Common myeloid progenitor, CD34-positive (primary cell): ENCODE measurements around the gene PPP1R16B.
A peak's percentile ranks its signal among the peaks of the same experiment; 100 is the strongest.
"Not testable (repeated sequence)": the region's sequence is repeated elsewhere in the genome, so short reads cannot be mapped to it uniquely, and the experiment has no call there.

Experiments used
- CTCF ChIA-PET: fragments of 350-600 bp; sonication (Branson Sonifier 250); formaldehyde crosslinking; loops from one replicate; lab custom pipeline; 2021; ENCODE audit warnings: antibody characterized with exemption; lab: Charles Lee
- POLR2A ChIA-PET: fragments of 350-600 bp; sonication (Branson Sonifier 250); formaldehyde crosslinking; loops from one replicate; lab custom pipeline; 2021; ENCODE audit warnings: antibody characterized with exemption; lab: Charles Lee
- DNase-seq, 3 donors: peaks; one replicate each; pipeline versions ENCODE4 v3.0.0 to v3.0.0-alpha.2; 2013
- H3K27ac ChIP-seq, 2 experiments: 1 replicate in 1 of 2; 2 replicates in 1 of 2; pipeline ENCODE4 v1.7.0; 2013; ENCODE audit warnings: inconsistent platforms in 2 of 2, low read length in 2 of 2, mild to moderate bottlenecking in 2 of 2, low read depth in 1 of 2, moderate library complexity in 1 of 2; ENCODE audit not compliant: severe bottlenecking in 2 of 2, insufficient read depth in 1 of 2, poor library complexity in 1 of 2
- H3K27me3 ChIP-seq, 5 experiments: replicated peaks in 2 of 5; 1 replicate in 3 of 5; 2 replicates in 2 of 5; pipeline versions ENCODE4 v1.6.1 to v1.7.0; 2013; ENCODE audit warnings: low read length in 4 of 5, mild to moderate bottlenecking in 2 of 5, moderate library complexity in 2 of 5, inconsistent platforms in 1 of 5; ENCODE audit not compliant: insufficient read depth in 5 of 5, control insufficient read depth in 4 of 5
- H3K36me3 ChIP-seq, 4 experiments: 1 replicate in 2 of 4; 2 replicates in 2 of 4; pipeline versions ENCODE4 v1.6.1 to v1.7.0; 2013; ENCODE audit warnings: low read length in 3 of 4, control low read depth in 1 of 4, mild to moderate bottlenecking in 1 of 4; ENCODE audit not compliant: control insufficient read depth in 4 of 4, insufficient read depth in 4 of 4
- H3K4me1 ChIP-seq, 4 experiments: 1 replicate in 3 of 4; 2 replicates in 1 of 4; pipeline versions ENCODE4 v1.6.1 to v1.7.1; 2013; ENCODE audit warnings: low read length in 3 of 4, mild to moderate bottlenecking in 3 of 4, control low read depth in 1 of 4, inconsistent platforms in 1 of 4, moderate library complexity in 1 of 4; ENCODE audit not compliant: control insufficient read depth in 4 of 4, insufficient read depth in 4 of 4; ENCODE audit errors: control extremely low read depth in 1 of 4
- H3K4me3 ChIP-seq, 7 experiments: 1 replicate in 4 of 7; 2 replicates in 3 of 7; pipeline versions ENCODE4 v1.5.1 to v1.7.0; 2013; ENCODE audit warnings: mild to moderate bottlenecking in 7 of 7, low read length in 6 of 7, moderate library complexity in 6 of 7, inconsistent platforms in 2 of 7, low read depth in 2 of 7, control low read depth in 1 of 7; ENCODE audit not compliant: insufficient read depth in 4 of 7, control insufficient read depth in 1 of 7; ENCODE audit errors: extremely low read depth in 1 of 7
- H3K9me3 ChIP-seq, 5 experiments: 1 replicate in 4 of 5; 2 replicates in 1 of 5; pipeline versions ENCODE4 v1.6.1 to v1.7.1; 2013; ENCODE audit warnings: low read length in 4 of 5, mild to moderate bottlenecking in 2 of 5, inconsistent platforms in 1 of 5, low read depth in 1 of 5, moderate library complexity in 1 of 5; ENCODE audit not compliant: control insufficient read depth in 4 of 5, insufficient read depth in 2 of 5; ENCODE audit errors: control extremely low read depth in 1 of 5
- WGBS: methylation state at CpG from one replicate; pipeline ENCODE4 v1.1.5; 2013; ENCODE audit not compliant: insufficient coverage; 5-methylcytosine and 5-hydroxymethylcytosine counted together

PPP1R16B gene

GRCh38 chr20:38790200-38791053 is 15.1 kb upstream of the PPP1R16B start:
- Histone ChIP-seq H3K9me3 (no peaks in the 10 kb centered on the region), H3K36me3 (no peaks in the 10 kb centered on the region), H3K4me3 (no peak overlapping the region), H3K27ac (no peak overlapping the region), H3K4me1 (peaks cover 0 to 13% (median 6%) of the 10 kb centered on the region in 4 experiments), H3K27me3 (no peaks in the 10 kb centered on the region)
- ChIA-PET POLR2A (interaction anchor here (1.6 to 3.2 kb wide), 2 partner anchors 9 to 15 kb away, joined by 5 to 13 read pairs; partner anchors contain the start of gene PPP1R16B), CTCF (interaction anchor here (0.6 to 2.6 kb wide), 17 partner anchors 9 to 108 kb away, joined by 3 to 26 read pairs (median 4); partner anchors contain the start of gene PPP1R16B)
- WGBS = 23% methylated on average over 8 of the region's 16 CpGs
- DNase-seq = peak; percentile 74 to 84 (median 81)

GRCh38 chr20:38791291-38791690 is 14.2 kb upstream of the PPP1R16B start:
- H3K4me1 ChIP-seq = peaks cover 0 to 13% (median 6%) of the 10 kb centered on the region in 4 experiments
- no peak for DNase-seq
- POLR2A ChIA-PET = interaction anchor here (3.2 kb wide), 1 partner anchor 14 kb away, joined by 13 read pairs; the partner anchor contains the start of gene PPP1R16B
- no peaks in the 10 kb centered on the region for H3K27me3 ChIP-seq
- H3K27ac ChIP-seq = no peak overlapping the region
- no peak overlapping the region for H3K4me3 ChIP-seq
- WGBS = 81% methylated on average over 2 of the region's 3 CpGs
- H3K9me3 ChIP-seq = no peaks in the 10 kb centered on the region
- CTCF ChIA-PET = interaction anchor here (1.4 to 2.6 kb wide), 9 partner anchors 8 to 107 kb away, joined by 3 to 26 read pairs (median 5); partner anchors contain the start of gene PPP1R16B
- H3K36me3 ChIP-seq = no peaks in the 10 kb centered on the region

DNA sequence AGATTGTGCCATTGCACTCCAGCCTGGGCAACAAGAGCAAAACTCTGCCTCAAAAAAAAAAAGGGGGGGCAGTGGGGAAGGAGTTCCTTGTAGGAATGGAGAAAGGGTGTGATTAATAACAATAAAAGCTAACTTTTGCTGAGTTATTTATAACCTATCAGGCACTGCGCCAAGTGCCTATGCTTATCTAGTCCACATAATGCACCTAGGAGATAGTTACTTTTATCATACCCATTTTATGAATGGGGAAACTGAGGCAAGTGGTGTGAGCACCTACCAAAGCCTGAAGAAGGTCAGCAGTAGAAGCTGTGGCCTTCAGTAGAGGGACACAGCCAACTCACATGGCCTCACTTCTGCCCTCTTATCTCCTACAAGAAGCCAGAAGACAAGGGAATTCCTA is 13.6 kb upstream of the PPP1R16B start:
- POLR2A ChIA-PET = interaction anchor here (3.2 kb wide), 1 partner anchor 14 kb away, joined by 13 read pairs; the partner anchor contains the start of gene PPP1R16B
- Histone ChIP-seq H3K9me3 (no peaks in the 10 kb centered on the region), H3K4me1 (peaks cover 0 to 13% (median 6%) of the 10 kb centered on the region in 4 experiments), H3K27ac (no peak overlapping the region), H3K4me3 (no peak overlapping the region), H3K27me3 (no peaks in the 10 kb centered on the region), H3K36me3 (no peaks in the 10 kb centered on the region)
- DNase-seq = no peak
- no CpG with 5 or more reads among the region's 1 CpG for WGBS
- CTCF ChIA-PET = interaction anchor here (2.1 to 2.6 kb wide), 2 partner anchors 14 to 101 kb away, joined by 8 to 26 read pairs; partner anchors contain the start of gene PPP1R16B

- CTCF ChIA-PET, DNase-seq, H3K27me3 ChIP-seq, H3K9me3 ChIP-seq, H3K36me3 ChIP-seq, H3K27ac ChIP-seq: not testable (repeated sequence)
- POLR2A ChIA-PET = interaction anchor here (1.1 kb wide), 1 partner anchor 11 kb away, joined by 12 read pairs; the partner anchor contains the start of gene PPP1R16B
- Histone ChIP-seq H3K4me1 (peaks cover under 1 to 15% (median 6%) of the 10 kb centered on the region in 4 experiments), H3K4me3 (peak overlapping the region in 1 of 7 experiments; percentile 23)
- WGBS = 100% methylated on average over 3 of the region's 5 CpGs
Observed at GRCh38 chr20:38794057-38794456, 11.4 kb upstream of the PPP1R16B start.

- peaks cover 0 to 2% (median 0%) of the 10 kb centered on the region in 4 experiments for H3K36me3 ChIP-seq
- POLR2A ChIA-PET = no interaction called here
- H3K27ac ChIP-seq = peak overlapping the region in 1 of 2 experiments; percentile 15
- DNase-seq = no peak
- peaks cover 0 to 5% (median 1%) of the 10 kb centered on the region in 5 experiments for H3K9me3 ChIP-seq
- H3K4me1 ChIP-seq = peaks cover 9 to 32% (median 17%) of the 10 kb centered on the region in 4 experiments
- no peak overlapping the region for H3K4me3 ChIP-seq
- CTCF ChIA-PET = no interaction called here
- no peaks in the 10 kb centered on the region for H3K27me3 ChIP-seq
- 97% methylated on average over 3 of the region's 3 CpGs for WGBS
Observed at GRCh38 chr20:38798266-38798665, 7.2 kb upstream of the PPP1R16B start.

- H3K9me3 ChIP-seq = peaks cover 0 to 5% (median 1%) of the 10 kb centered on the region in 5 experiments
- ChIA-PET CTCF (interaction anchor here (0.5 to 1.8 kb wide), 5 partner anchors 9 to 74 kb away, joined by 3 to 14 read pairs (median 4); no protein-coding TSS in a partner anchor), POLR2A (interaction anchor here (0.5 to 1.4 kb wide), 4 partner anchors 9 to 175 kb away, joined by 3 to 5 read pairs (median 4); no protein-coding TSS in a partner anchor)
- peaks cover 17 to 33% (median 22%) of the 10 kb centered on the region in 4 experiments for H3K4me1 ChIP-seq
- peak overlapping the region in 1 of 7 experiments; percentile 7 for H3K4me3 ChIP-seq
- WGBS = 3% methylated on average over 3 of the region's 4 CpGs
- H3K27ac ChIP-seq = peak overlapping the region in 1 of 2 experiments; percentile 54
- peaks cover 0 to 2% (median 0%) of the 10 kb centered on the region in 4 experiments for H3K36me3 ChIP-seq
- peak; percentile 63 to 93 (median 81) for DNase-seq
- H3K27me3 ChIP-seq = no peaks in the 10 kb centered on the region
Observed at GRCh38 chr20:38799203-38799602, 6.3 kb upstream of the PPP1R16B start.
